ENCODE measurements around the gene CD48. TPM values are rescaled to one million over a fixed set of nuclear protein-coding genes. Genes with fewer than 3 reads are reported as not detected.

The CD48 gene
- total and polyA plus RNA-seq, 2 donors (not counting 1 experiment from before 2014, with no cell fraction given): 252 to 428 TPM

- TF ChIP-seq CTCF (IDR thresholded peaks at IDR 0.05) (peak; percentile 86), EZH2 (IDR thresholded peaks at IDR 0.05; ENCODE audit: borderline replicate concordance, insufficient read depth, low read depth, low read length, poor library complexity, severe bottlenecking) (no peak)
- Histone ChIP-seq H3K79me2 (ENCODE audit: control insufficient read depth, insufficient read depth, low read length) (peaks cover 27% of the 10 kb centered on the region), H3K27me3 (replicated peaks in 1 of 4; ENCODE audit: control extremely low read depth in 1 of 4, control insufficient read depth in 3 of 4, insufficient read depth in 4 of 4, low read length in 3 of 4) (no peaks in the 10 kb centered on the region), H4K20me1 (ENCODE audit: control insufficient read depth, insufficient read depth, low read length, poor library complexity, severe bottlenecking) (peaks cover 2% of the 10 kb centered on the region), H3K4me1 (ENCODE audit: control insufficient read depth in 2 of 2, insufficient read depth in 2 of 2, low read length in 2 of 2) (peaks cover 48 to 52% of the 10 kb centered on the region in 2 donors), H3K27ac (ENCODE audit: low read length in 2 of 2) (peak overlapping the region in 1 of 2 donors; percentile 61), H3K9ac (ENCODE audit: low read length) (no peak overlapping the region), H3K4me3 (ENCODE audit: control extremely low read depth in 1 of 5, extremely low read depth in 1 of 5, insufficient read depth in 1 of 5, low read depth in 2 of 5, low read length in 4 of 5) (no peak overlapping the region), H3K9me3 (ENCODE audit: control extremely low read depth in 1 of 3, control insufficient read depth in 2 of 3, insufficient read depth in 1 of 3, low read length in 2 of 3) (no peaks in the 10 kb centered on the region), H3K36me3 (replicated peaks in 1 of 2; ENCODE audit: control extremely low read depth in 1 of 2, control insufficient read depth in 1 of 2, extremely low read depth in 1 of 2, insufficient read depth in 2 of 2, low read length in 1 of 2) (peaks cover 0 to 43% of the 10 kb centered on the region in 2 experiments), H2AFZ (ENCODE audit: insufficient read depth, low read depth, low read length, poor library complexity, severe bottlenecking) (no peak overlapping the region), H3K4me2 (replicated peaks; ENCODE audit: low read depth, low read length, poor library complexity, severe bottlenecking) (peak overlapping the region; percentile 56)
- ChIA-PET POLR2A (interaction anchor here (0.6 to 1.0 kb wide), 2 partner anchors 29 to 302 kb away, joined by 3 read pairs; partner anchors contain the start of gene SLAMF1), CTCF (interaction anchor here (0.6 to 6.4 kb wide), 49 partner anchors 8 to 314 kb away, joined by 3 to 76 read pairs (median 6); partner anchors contain the start of genes CD48, ITLN2 and SLAMF1)
- H3K4me1 Mint-ChIP-seq: peaks cover 16% of the 10 kb centered on the region
- ATAC-seq (ENCODE audit: low read depth): peak; percentile 81
- no peaks in the 10 kb centered on the region for H3K9me3 Mint-ChIP-seq (ENCODE audit: insufficient read depth)
- H3K4me3 Mint-ChIP-seq: peak overlapping the region; percentile 43
- no peaks in the 10 kb centered on the region for H3K27me3 Mint-ChIP-seq
- intact Hi-C loops (cut with micrococcal nuclease): loop anchor here (1.0 to 2.0 kb wide), 4 partner anchors 29 to 315 kb away; partner anchors contain the start of genes ITLN2 and SLAMF1
- DNase-seq: peak; percentile 83
- WGBS (ENCODE audit: insufficient coverage): 50% methylated on average over 6 of the region's 6 CpGs
- H3K27ac Mint-ChIP-seq: peak overlapping the region; percentile 81
Measured at GRCh38 chr1:160675641-160676410, 35.8 kb downstream of the CD48 start.
